NCI-H1694 (cell line): ENCODE measurements around the gene PDE4D.
"Not testable (repeated sequence)": the region's sequence is repeated elsewhere in the genome, so short reads cannot be mapped to it uniquely, and the experiment has no call there.

ENCODE experiments used
- DNase-seq: peaks from one replicate; lab custom pipeline; 2025; lab: John Stamatoyannopoulos, UW

PDE4D gene

DNA sequence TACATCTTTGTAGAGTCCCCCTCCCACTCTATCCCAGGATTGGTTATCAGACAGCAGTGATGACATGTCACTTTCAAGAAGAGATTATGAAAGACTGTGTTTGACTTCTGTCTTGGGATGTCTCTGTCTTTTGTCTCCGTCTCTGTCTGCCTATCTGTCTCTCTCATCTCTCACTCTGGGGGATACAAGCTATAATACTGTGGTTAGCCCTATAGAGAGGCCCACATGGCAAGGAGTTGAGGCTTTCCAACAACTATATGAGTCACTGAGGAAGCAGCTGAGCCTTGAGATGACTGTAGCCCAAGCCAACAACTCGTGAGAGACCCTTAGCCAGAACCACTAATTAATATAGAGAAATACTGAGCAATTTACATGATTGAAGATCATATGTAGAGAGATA is 284.8 kb downstream of the PDE4D start:
- no peak for DNase-seq

GRCh38 chr5:59607138-59607765 is 286.3 kb downstream of the PDE4D start:
- DNase-seq: no peak

DNA sequence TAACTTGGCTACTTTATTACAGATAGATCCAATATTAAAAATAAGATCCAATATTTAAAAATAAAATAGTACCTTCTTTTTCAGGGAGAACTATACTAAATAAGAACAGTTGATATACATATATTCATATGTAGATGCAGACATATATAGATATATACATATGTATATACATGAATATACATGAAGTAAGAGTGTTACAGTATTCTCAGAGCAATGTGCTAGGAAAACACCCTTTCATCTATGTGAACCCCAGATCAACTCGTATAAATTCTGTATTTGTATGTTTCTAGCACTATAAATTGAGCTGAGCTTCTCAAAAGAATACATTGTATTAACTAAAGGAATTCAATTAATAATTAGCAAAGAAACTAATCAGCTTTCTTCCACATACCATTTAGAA is 287.6 kb downstream of the PDE4D start:
- no peak for DNase-seq

DNA sequence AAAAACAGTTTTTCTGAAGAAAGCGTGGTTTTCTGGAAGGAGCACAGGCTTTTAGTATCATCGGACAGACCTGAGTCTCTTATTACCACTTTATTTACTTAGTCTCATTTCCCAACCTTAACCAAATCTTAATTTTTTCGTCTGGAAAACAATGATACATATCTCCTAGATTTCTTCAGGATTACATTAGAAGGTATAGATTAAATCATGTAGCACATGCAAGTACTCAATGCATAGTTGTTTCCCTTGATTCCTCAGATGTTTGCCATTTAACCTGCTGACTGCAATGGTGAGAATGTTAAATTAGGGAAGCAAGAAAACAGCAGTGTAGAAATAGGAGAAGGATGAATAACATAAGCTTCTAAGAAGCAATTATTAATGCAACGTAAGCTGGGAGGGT is 289.4 kb downstream of the PDE4D start:
- DNase-seq: no peak

DNA sequence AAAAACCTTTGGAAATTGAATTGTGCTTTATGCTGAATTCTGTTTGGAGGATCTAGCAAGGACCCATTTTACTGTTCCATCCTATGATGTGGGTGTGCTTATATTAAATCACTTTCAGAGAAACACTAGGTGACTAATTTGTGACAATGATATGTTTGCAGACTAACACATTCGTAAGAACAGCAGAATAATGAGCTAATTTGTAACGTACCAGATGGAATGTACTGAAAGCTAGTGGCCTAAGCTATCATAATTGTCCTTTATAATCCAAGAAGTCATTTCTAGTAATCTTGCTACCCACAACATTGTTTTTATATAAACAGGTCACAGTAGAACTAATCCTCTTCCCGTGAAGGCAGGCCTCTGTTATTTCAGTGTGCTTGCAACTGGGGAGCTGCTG is 292.5 kb downstream of the PDE4D start:
- no peak for DNase-seq

DNA sequence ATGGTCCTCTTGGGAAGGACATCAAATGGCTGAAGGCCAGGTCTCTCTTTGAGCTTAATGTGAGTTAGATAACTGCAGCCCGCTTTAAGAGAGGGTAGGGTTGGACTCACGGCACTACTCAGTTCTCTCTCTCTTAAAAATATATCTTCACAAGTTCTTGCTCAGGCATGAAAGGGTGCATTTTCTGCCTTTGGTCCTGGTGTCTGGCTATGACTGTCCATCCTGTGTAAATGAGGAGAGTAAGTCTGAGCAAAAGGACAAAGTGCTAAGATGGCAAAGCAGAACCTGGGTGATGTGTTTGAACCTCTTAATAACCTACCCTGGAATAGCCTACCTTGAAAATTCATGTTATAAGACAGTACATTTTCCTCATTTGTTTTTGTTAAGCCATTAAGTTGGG is 293.4 kb downstream of the PDE4D start:
- no peak for DNase-seq

- DNase-seq: no peak
These were observed 293.8 kb downstream of the PDE4D start for GRCh38 chr5:59599729-59600128.

- no peak for DNase-seq
These were observed 295.0 kb downstream of the PDE4D start for GRCh38 chr5:59598547-59598874.

GRCh38 chr5:59597690-59598546 is 295.6 kb downstream of the PDE4D start:
- DNase-seq: no peak

DNA sequence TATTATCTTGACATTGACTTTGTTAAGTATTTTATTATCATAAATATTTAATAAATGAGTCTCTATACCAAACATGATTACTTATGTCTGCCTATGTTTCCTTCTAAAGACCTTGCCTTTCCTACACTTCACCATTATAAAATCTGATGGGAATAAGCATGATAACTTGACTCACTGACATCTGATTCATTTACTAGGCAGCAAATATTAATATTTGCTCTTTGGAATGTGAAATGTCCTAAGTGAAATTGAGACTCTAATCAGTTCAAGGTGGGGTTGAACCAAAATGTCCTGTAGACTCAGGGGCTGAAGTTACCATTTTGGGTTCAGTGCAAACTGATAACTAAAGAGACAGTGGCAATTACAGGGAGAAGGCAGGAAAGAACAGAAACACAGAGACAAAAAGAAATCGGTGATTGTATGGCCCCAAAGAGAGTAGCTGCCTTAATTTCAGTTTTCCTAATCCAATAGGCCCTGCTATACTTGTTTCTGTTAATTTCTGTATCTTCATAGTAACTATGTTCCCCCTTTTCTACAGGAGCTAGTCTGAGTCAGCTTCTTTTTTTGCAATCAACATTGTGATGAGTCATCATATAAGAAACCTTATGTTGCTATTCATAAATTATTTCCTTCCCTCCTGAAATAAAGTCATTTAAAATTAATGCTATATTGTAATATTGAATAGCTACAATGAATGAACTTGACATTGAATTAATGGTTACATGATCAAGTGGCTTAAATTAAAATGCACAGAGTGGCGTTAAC is 296.8 kb downstream of the PDE4D start:
- no peak for DNase-seq

DNA sequence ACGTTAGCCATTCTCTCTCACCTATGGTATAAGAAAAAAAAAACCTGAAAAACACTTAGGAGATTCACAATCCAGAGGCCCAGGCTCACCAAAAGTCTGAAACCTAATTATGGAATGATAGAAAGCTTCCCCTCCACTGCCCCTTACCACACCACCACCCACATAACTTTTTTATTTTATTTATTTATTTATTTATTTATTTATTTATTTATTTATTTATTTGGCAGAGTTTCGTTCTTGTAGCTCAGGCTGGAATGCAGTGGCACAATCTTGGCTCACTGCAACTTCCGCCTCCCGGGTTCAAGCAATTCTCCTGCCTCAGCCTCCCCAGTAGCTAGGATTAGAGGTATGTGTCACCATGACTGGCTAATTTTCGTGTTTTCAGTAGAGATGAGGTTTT is 299.4 kb downstream of the PDE4D start:
- DNase-seq: not testable (repeated sequence)

GRCh38 chr5:59593439-59594007 is 300.0 kb downstream of the PDE4D start:
- no peak for DNase-seq

DNA sequence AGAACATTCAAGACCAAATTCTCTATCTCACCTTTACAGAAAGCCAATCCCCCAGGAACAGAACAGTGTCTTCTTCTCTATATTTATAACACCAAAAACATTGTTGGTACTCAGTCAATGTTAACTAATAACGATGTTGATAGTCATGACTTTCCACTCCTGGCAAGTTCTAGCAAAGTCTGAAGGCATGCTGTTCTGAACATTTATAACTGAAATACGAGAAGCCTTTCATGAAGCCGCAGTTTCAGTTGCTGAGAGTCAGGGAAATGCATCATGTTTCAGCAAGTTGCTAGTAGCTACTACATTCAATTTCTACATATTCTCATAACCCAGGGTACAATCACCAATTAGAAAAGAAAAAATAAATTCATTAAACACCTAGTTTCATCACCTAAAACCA is 301.4 kb downstream of the PDE4D start:
- no peak for DNase-seq

- no peak for DNase-seq
These were observed 302.4 kb downstream of the PDE4D start for GRCh38 chr5:59591162-59591561.

- DNase-seq: no peak
These were observed 304.6 kb downstream of the PDE4D start for GRCh38 chr5:59588922-59589321.

DNA sequence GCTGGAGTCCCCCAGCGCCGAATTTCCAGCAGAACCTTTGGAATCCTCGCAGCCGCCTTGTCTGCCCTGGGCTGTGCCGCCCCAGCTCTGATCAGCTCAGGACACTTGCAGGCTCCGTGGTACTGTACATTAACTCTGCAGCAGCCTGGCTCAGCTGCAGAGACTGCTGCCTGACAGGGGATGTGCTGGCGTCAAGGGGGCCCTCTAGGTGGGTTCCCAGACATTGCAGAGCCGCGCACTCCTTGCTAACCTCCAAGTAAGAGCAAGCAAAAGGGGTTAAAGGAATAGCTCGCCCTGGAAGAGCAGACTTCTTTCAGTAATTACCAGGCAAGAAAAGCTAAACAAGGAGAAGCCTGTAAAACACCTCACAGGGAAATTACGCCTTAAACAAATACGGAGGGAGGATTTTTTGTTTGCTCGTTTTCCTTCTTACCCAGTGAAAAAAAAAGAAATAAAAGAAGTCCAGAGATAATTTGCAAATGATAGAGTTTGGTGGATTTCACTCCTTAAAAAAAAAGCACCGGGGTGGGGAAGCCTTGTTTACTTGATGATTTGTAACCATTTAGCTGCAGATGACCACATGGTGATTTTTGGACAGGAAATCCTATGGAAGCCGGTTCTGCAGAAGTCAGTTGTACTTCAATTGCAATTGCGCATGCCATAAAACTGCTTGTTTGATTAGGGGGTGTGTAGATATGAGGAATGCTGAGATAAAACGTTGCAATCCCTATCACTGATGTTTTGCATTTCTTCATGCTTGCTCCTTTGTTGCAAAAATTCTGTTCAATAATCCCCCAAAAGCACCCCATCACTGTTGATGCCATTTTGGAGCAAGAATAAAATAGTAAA is 305.8 kb downstream of the PDE4D start:
- peak; percentile 61 for DNase-seq

DNA sequence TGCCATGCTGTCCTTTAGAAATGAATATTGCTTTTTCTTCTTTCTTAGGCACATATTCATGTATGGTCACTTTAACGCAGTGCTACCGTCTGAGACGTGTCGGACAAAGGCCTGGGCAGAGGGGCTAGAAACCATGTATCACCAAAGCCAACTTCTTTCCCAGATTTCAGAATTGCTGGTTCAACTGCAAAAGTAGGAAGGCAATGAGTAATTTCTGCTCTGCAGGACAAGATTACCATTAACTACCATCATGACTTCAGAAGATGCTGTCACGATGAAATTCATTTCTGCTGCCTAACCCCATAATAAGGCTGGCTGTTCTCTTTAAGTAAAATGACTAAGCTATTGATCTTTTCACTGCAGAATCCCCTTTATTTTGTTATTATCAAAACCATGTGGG is 306.7 kb downstream of the PDE4D start:
- no peak for DNase-seq

DNA sequence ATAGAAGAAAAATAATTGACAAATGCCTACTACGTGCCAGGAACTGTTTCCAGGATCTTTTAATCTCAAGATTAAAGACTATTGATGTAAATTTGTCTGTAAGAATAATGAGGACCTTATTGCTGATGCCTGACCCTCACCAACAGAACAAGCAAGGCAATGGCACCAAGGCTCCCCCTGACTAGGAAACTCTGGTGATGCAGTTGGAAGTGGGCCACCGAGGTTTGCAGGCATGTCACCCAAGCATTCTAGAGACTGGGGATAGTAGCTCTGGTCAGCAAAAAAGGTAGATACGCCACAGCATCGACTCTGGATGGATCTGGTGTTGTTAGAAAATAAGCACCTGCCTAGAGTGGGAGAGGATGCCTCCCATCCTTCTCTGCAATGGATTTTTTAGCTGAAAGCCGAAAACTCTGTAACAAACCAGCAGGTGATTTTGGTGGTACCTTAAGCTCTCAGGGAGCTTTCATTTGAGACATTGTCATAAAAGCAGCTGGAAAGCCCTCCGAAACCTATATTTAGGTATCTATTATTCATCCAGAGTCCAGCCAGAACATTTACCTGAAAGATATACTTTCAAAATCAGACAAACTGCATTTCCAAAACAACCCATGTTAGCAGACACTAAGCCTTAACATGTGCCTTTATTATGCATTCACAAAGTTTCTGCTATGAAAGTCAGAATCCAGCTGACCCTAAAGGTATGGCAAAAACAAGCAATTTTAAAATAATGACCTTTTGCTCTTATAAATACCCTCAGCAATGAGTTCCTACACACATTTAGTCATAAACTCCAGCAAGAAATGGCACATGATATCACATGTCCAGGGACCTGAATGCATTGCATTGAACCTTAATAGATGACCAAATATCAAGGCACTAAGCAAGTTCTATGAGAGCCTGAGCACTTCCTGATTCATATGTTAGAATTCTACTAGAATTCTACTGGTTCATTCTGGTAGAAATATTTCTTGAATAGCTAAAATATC is 308.4 kb downstream of the PDE4D start:
- no peak for DNase-seq

DNA sequence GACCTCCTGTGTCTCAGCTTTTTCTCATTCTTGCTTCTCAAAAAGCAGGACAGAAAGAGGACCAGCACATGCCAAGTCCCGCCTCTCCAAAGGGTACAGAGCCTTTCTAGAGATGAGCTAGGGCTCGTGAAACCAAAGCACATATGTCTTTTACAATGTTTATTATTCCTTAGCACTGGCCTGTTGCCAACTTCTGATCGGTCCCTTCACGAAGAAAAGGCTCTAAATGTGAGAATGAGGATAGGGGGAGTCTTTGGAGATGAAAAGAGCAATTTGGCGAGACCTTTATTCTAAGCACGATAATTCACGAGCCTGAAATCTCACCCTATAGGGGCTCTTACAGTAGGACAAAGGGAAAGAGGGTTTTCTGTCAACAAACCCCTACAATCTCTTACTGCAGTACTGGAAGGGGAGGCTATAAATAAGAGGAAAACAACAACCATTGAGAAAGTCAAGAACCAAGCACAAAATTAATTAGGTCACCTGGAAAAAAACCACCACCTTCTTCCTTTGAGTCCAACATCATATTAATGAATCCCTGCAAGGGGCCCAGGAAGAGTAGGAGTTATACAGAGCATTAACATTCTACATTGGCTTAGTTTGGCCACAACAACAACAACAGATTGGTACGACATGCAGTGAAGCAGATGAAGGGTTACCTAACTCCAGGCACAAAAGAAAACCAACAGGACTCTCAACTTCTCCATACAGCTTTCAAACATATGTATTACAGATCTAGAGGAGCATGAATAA is 309.5 kb downstream of the PDE4D start:
- DNase-seq: peak; percentile 71
